MM.1S (cell line): ENCODE results near the gene LCNL1.

Experiments used
- DNase-seq: peaks from one replicate; pipeline ENCODE4 v3.0.0-alpha.2; 2015
- H2AFZ ChIP-seq: fragments of 300-600 bp; sonication (generic); 2 replicates; pipeline ENCODE4 v1.6.0; 2016; ENCODE audit warnings: antibody characterized with exemption, low read length
- H3F3A ChIP-seq: fragments of 300-600 bp; sonication (generic); 2 replicates; pipeline ENCODE4 v1.6.1; 2016; ENCODE audit warnings: mild to moderate bottlenecking, antibody characterized with exemption, low read length, moderate library complexity, mixed read lengths; ENCODE audit not compliant: insufficient read depth
- H3K27ac ChIP-seq: fragments of 300-600 bp; sonication (generic); 2 replicates; pipeline ENCODE4 v1.5.1; 2016; ENCODE audit warnings: mild to moderate bottlenecking, low read length
- H3K27me3 ChIP-seq: fragments of 300-600 bp; sonication (generic); replicated peaks from 2 replicates; pipeline ENCODE4 v1.6.0; 2016; ENCODE audit warnings: low read length; ENCODE audit not compliant: insufficient read depth
- H3K36me3 ChIP-seq: fragments of 300-600 bp; sonication (generic); replicated peaks from 2 replicates; pipeline ENCODE4 v1.6.1; 2016; ENCODE audit warnings: mild to moderate bottlenecking, low read length, mixed read lengths; ENCODE audit not compliant: insufficient read depth
- H3K4me1 ChIP-seq: fragments of 300-600 bp; sonication (generic); 2 replicates; pipeline ENCODE4 v1.6.1; 2016; ENCODE audit warnings: low read length, mixed read lengths
- H3K4me2 ChIP-seq: fragments of 300-600 bp; sonication (generic); 2 replicates; pipeline ENCODE4 v1.6.0; 2016; ENCODE audit warnings: low read depth, low read length
- H3K4me3 ChIP-seq: fragments of 300-600 bp; sonication (generic); 2 replicates; pipeline ENCODE4 v1.5.1; 2016; ENCODE audit warnings: low read length, mixed read lengths
- H3K79me2 ChIP-seq: fragments of 300-600 bp; sonication (generic); 2 replicates; pipeline ENCODE4 v1.6.1; 2016; ENCODE audit warnings: mixed run types, low read length, mixed read lengths
- H3K9ac ChIP-seq: fragments of 300-600 bp; sonication (generic); 2 replicates; pipeline ENCODE4 v1.6.1; 2016; ENCODE audit warnings: low read length, mixed read lengths
- H3K9me2 ChIP-seq: fragments of 300-600 bp; sonication (generic); replicated peaks from 2 replicates; pipeline ENCODE4 v1.6.1; 2016; ENCODE audit warnings: mild to moderate bottlenecking, low read length, mixed read lengths; ENCODE audit not compliant: insufficient read depth
- H3K9me3 ChIP-seq: fragments of 300-600 bp; sonication (generic); replicated peaks from 2 replicates; pipeline ENCODE4 v1.6.1; 2016; ENCODE audit warnings: mild to moderate bottlenecking, low read length, mixed read lengths; ENCODE audit not compliant: insufficient read depth
- H4K20me1 ChIP-seq: fragments of 300-600 bp; sonication (generic); 2 replicates; pipeline ENCODE4 v1.6.1; 2016; ENCODE audit warnings: mild to moderate bottlenecking, low read length, moderate library complexity, mixed read lengths; ENCODE audit not compliant: insufficient read depth
- EZH2 ChIP-seq: fragments of 300-600 bp; sonication (generic); optimal IDR thresholded peaks from 2 replicates; pipeline ENCODE3; 2017; ENCODE audit warnings: low read depth, mild to moderate bottlenecking, antibody characterized with exemption, low read length, mixed read lengths
- EZH2phosphoT487 ChIP-seq: fragments of 300-600 bp; sonication (generic); IDR thresholded peaks from 2 replicates; pipeline ENCODE4 v1.6.1; 2018; ENCODE audit warnings: antibody characterized with exemption, low read length
- TF ChIP-seq, protein P1 (sequence below): fragments of 300-600 bp; sonication (generic); IDR thresholded peaks from 2 replicates; pipeline ENCODE4 v1.5.1; 2016; ENCODE audit warnings: antibody characterized with exemption, low read length, mixed read lengths

The LCNL1 gene

DNA sequence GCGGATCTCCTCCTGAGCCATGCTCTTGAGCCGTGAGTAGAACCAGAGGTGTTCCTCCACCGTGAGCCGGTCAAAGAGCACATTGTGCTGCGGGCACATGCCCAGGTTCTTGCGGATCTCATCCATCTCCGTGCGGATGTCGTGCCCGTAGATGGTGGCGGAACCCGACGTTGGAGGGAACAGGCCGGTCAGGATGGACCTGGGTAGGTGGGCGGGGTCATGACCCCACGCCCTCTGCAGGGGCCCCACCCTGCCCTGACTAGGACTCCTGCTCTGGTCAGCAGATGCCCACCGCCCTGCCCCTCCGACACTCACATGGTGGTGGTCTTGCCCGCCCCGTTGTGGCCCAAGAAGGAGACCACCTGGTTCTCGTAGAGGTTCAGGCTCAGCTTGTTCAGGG lies 33.2 kb downstream of the LCNL1 start:
- no peak overlapping the region for H3K4me3 ChIP-seq
- no peaks in the 10 kb centered on the region for H3K9me3 ChIP-seq
- no peak overlapping the region for H3K9ac ChIP-seq
- no peak overlapping the region for H3K4me2 ChIP-seq
- H3F3A ChIP-seq: no peaks in the 10 kb centered on the region
- H4K20me1 ChIP-seq: no peaks in the 10 kb centered on the region
- H3K27ac ChIP-seq: no peak overlapping the region
- no peaks in the 10 kb centered on the region for H3K4me1 ChIP-seq
- no peaks in the 10 kb centered on the region for H3K9me2 ChIP-seq
- H3K36me3 ChIP-seq: no peaks in the 10 kb centered on the region
- H3K79me2 ChIP-seq: no peaks in the 10 kb centered on the region
- H3K27me3 ChIP-seq: peaks cover 50% of the 10 kb centered on the region
- DNase-seq: no peak
- no peak overlapping the region for H2AFZ ChIP-seq
- TF ChIP-seq, protein P1, sequence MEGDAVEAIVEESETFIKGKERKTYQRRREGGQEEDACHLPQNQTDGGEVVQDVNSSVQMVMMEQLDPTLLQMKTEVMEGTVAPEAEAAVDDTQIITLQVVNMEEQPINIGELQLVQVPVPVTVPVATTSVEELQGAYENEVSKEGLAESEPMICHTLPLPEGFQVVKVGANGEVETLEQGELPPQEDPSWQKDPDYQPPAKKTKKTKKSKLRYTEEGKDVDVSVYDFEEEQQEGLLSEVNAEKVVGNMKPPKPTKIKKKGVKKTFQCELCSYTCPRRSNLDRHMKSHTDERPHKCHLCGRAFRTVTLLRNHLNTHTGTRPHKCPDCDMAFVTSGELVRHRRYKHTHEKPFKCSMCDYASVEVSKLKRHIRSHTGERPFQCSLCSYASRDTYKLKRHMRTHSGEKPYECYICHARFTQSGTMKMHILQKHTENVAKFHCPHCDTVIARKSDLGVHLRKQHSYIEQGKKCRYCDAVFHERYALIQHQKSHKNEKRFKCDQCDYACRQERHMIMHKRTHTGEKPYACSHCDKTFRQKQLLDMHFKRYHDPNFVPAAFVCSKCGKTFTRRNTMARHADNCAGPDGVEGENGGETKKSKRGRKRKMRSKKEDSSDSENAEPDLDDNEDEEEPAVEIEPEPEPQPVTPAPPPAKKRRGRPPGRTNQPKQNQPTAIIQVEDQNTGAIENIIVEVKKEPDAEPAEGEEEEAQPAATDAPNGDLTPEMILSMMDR: no peak
- TF ChIP-seq EZH2: no peak
- no peak for TF ChIP-seq EZH2phosphoT487

DNA sequence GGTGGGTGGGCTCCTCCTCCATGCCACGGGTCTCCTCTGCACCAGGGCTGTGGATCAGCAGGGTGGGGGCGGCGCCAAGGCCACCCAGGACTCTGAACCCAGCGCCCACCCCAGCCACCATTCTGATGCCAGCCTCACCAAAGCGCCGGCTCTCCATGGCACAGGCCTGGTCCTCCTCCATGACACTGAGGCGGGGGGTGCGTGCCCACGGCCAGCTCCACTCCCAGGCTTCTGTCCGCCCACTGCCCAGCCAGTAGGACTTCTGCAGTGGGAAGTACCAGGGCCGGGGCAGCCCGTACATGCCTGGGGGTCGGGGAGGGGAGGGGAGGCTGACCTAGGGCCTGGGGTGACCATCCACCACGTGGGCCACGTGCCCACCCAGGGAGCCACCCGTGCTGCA lies 33.6 kb downstream of the LCNL1 start:
- H3K4me1 ChIP-seq: no peaks in the 10 kb centered on the region
- H3F3A ChIP-seq: no peaks in the 10 kb centered on the region
- H3K9me2 ChIP-seq: no peaks in the 10 kb centered on the region
- no peak overlapping the region for H2AFZ ChIP-seq
- no peaks in the 10 kb centered on the region for H3K36me3 ChIP-seq
- no peak for DNase-seq
- H3K9me3 ChIP-seq: no peaks in the 10 kb centered on the region
- peaks cover 51% of the 10 kb centered on the region for H3K27me3 ChIP-seq
- no peak overlapping the region for H3K4me2 ChIP-seq
- H3K4me3 ChIP-seq: no peak overlapping the region
- no peaks in the 10 kb centered on the region for H4K20me1 ChIP-seq
- H3K9ac ChIP-seq: no peak overlapping the region
- TF ChIP-seq EZH2: no peak
- no peak for TF ChIP-seq EZH2phosphoT487
- TF ChIP-seq, protein P1: no peak
- no peak overlapping the region for H3K27ac ChIP-seq
- no peaks in the 10 kb centered on the region for H3K79me2 ChIP-seq

DNA sequence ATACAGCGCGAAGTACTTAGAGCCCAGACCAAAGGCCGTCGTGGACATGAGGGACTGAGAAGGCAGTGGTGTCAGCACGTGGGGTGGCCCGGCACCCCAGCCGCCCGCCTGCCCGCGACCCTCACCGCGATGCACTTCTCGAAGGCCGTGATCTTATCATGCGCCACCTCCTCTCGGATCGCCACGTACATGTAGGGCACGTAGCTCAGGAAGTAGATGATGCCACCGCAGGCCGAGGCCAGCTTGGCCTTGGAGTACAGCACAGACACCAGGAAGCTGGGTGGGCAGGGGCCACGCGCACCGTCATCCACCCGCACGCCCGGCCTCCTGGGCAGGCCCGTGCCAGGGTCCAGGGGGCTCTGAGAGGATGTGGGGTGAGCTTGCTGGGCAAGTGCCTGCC lies 34.3 kb downstream of the LCNL1 start:
- no peaks in the 10 kb centered on the region for H4K20me1 ChIP-seq
- H3K36me3 ChIP-seq: no peaks in the 10 kb centered on the region

More for the DNA sequence above, 34.3 kb downstream of the LCNL1 start:
- H3K4me2 ChIP-seq: no peak overlapping the region
- no peaks in the 10 kb centered on the region for H3F3A ChIP-seq
- no peak overlapping the region for H3K9ac ChIP-seq
- no peaks in the 10 kb centered on the region for H3K9me3 ChIP-seq
- TF ChIP-seq EZH2phosphoT487 (no peak), EZH2 (no peak)
- TF ChIP-seq, protein P1: no peak
- peaks cover 51% of the 10 kb centered on the region for H3K27me3 ChIP-seq
- no peaks in the 10 kb centered on the region for H3K4me1 ChIP-seq
- DNase-seq: no peak
- H3K9me2 ChIP-seq: no peaks in the 10 kb centered on the region
- H2AFZ ChIP-seq: no peak overlapping the region
- H3K27ac ChIP-seq: no peak overlapping the region
- H3K4me3 ChIP-seq: no peak overlapping the region
- no peaks in the 10 kb centered on the region for H3K79me2 ChIP-seq
